ENCODE measurements around the gene TOE1. TPM values are rescaled to one million over a fixed set of nuclear protein-coding genes. Genes with fewer than 3 reads are reported as not detected.

TOE1 gene
- total RNA-seq, 1 donor from 2014 or later: 11.8 TPM

GRCh38 chr1:45326627-45327623 lies 13.0 kb upstream of the TOE1 start, which contains the start of gene HPDL:
Gene HPDL, plus strand, starts transcription at chr1:45326895. Its CDS starts 254 bp downstream, at chr1:45327149.
- DNase-seq (ENCODE audit: low spot score): peak; percentile 66

GRCh38 chr1:45327644-45328515 lies 12.1 kb upstream of the TOE1 start:
- no peak for DNase-seq (ENCODE audit: low spot score)

- no peak for DNase-seq (ENCODE audit: low spot score)
These were observed 11.3 kb upstream of the TOE1 start for GRCh38 chr1:45328680-45329079.

GRCh38 chr1:45329445-45329844 lies 10.5 kb upstream of the TOE1 start:
- DNase-seq (ENCODE audit: low spot score): no peak

- no peak for DNase-seq (ENCODE audit: low spot score)
These were observed 8.3 kb upstream of the TOE1 start for GRCh38 chr1:45331436-45332345.

GRCh38 chr1:45332346-45332720 lies 7.6 kb upstream of the TOE1 start:
- DNase-seq (ENCODE audit: low spot score): no peak

- DNase-seq (ENCODE audit: low spot score): no peak
These were observed 5.4 kb upstream of the TOE1 start for GRCh38 chr1:45334308-45335245.

- DNase-seq (ENCODE audit: low spot score): no peak
These were observed 4.1 kb upstream of the TOE1 start for GRCh38 chr1:45335855-45336324.

- no peak for DNase-seq (ENCODE audit: low spot score)
These were observed 2.2 kb upstream of the TOE1 start for GRCh38 chr1:45337630-45338325.

GRCh38 chr1:45340816-45341466 lies 971 bp downstream of the TOE1 start:
- DNase-seq (ENCODE audit: low spot score): no peak

- DNase-seq (ENCODE audit: low spot score): no peak
These were observed 4.5 kb downstream of the TOE1 start for GRCh38 chr1:45344499-45344898.

- no peak for DNase-seq (ENCODE audit: low spot score)
These were observed 5.0 kb downstream of the TOE1 start for GRCh38 chr1:45345014-45345413.

- DNase-seq (ENCODE audit: low spot score): no peak
These were observed 6.5 kb downstream of the TOE1 start for GRCh38 chr1:45346473-45346872.

- no peak for DNase-seq (ENCODE audit: low spot score)
These were observed 8.1 kb downstream of the TOE1 start for GRCh38 chr1:45348020-45348419.

GRCh38 chr1:45348609-45348965 lies 8.6 kb downstream of the TOE1 start:
- DNase-seq (ENCODE audit: low spot score): no peak

GRCh38 chr1:45348966-45349677 lies 9.2 kb downstream of the TOE1 start:
- DNase-seq (ENCODE audit: low spot score): no peak

- no peak for DNase-seq (ENCODE audit: low spot score)
These were observed 11.5 kb downstream of the TOE1 start for GRCh38 chr1:45351508-45351907.

GRCh38 chr1:45353685-45354084 lies 13.7 kb downstream of the TOE1 start:
- DNase-seq (ENCODE audit: low spot score): no peak
